Bone marrow (tissue), 2 donors: ENCODE data around the gene DNAAF6.

Experiments
- DNase-seq, 2 donors: peaks; one replicate each; lab custom pipeline; 2025; lab: John Stamatoyannopoulos, UW

Gene DNAAF6

DNA sequence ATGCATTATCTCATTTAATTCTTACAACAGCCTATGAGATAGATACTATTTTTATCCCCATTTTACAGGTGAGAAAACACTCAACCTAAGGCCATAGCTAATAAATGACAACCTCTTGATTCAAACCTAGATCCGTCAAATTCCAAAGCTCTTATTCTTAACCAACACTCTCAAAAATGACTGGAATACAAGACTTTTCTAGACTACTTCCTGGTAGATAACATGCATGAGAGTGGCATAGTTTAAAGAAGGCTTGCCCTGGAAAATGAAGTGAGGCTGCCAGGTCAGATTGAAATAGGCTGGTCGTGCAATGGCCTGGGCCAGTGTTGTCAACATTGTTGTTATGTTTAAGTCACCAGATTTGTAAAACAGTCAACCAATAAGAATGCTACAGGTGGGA, 86.6 kb downstream of the DNAAF6 start:
- no peak for DNase-seq
